Calu3 (cell line): Measurements from ENCODE around the gene DCAF6. TPM values are rescaled to one million over a fixed set of nuclear protein-coding genes. Genes with fewer than 3 reads are reported as not detected.

Experiments
- BruUV-seq: library from RNA; stranded (reverse); fragments of 400-500 nt; replicated peaks from 2 replicates; lab custom pipeline; 2021; lab: Mats Ljungman, UMichigan
- CTCF ChIA-PET: fragments of 300-600 bp; sonication (Branson Sonifier 250); formaldehyde crosslinking; loops from one replicate; lab custom pipeline; 2022; ENCODE audit warnings: antibody characterized with exemption; lab: Charles Lee
- DNase-seq: peaks from one replicate; pipeline ENCODE4 v3.0.0; 2022
- H3K27ac Mint-ChIP-seq: one replicate; pipeline ENCODE4 v1.8.0; 2022; ENCODE audit warnings: mixed read lengths; ENCODE audit not compliant: unreplicated experiment
- H3K27me3 Mint-ChIP-seq: one replicate; pipeline ENCODE4 v1.8.0; 2022; ENCODE audit warnings: mixed read lengths; ENCODE audit not compliant: unreplicated experiment
- H3K36me3 Mint-ChIP-seq: one replicate; pipeline ENCODE4 v1.8.0; 2022; ENCODE audit warnings: mild to moderate bottlenecking, moderate library complexity, mixed read lengths; ENCODE audit not compliant: insufficient read depth, unreplicated experiment
- H3K4me1 Mint-ChIP-seq: one replicate; pipeline ENCODE4 v1.8.0; 2022; ENCODE audit warnings: mild to moderate bottlenecking, low read depth, mixed read lengths; ENCODE audit not compliant: unreplicated experiment
- H3K4me3 Mint-ChIP-seq: one replicate; pipeline ENCODE4 v1.8.0; 2022; ENCODE audit warnings: mild to moderate bottlenecking, low read depth, moderate library complexity, mixed read lengths; ENCODE audit not compliant: unreplicated experiment
- H3K9me3 Mint-ChIP-seq: one replicate; pipeline ENCODE4 v1.8.0; 2022; ENCODE audit warnings: low read depth, mixed read lengths; ENCODE audit not compliant: unreplicated experiment
- intact Hi-C: fragments of 100-400 bp; cut with micrococcal nuclease; formaldehyde crosslinking; loops from one replicate; pipeline ENCODE4 v1.10.0; 2022; ENCODE audit not compliant: unreplicated experiment
- total RNA-seq: library from RNA; stranded (reverse); gene quantifications from 2 replicates; pipeline ENCODE4 v1.2.3, GENCODE V29; 2022
- TF ChIP-seq, protein P1 (sequence below): fragments of 200-600 bp; IDR thresholded peaks from one replicate; pipeline ENCODE4 v1.8.0; 2022; ENCODE audit warnings: antibody characterized with exemption; ENCODE audit not compliant: unreplicated experiment

DCAF6 gene
- total RNA-seq, 1 experiment from 2014 or later: 64.0 TPM

DNA sequence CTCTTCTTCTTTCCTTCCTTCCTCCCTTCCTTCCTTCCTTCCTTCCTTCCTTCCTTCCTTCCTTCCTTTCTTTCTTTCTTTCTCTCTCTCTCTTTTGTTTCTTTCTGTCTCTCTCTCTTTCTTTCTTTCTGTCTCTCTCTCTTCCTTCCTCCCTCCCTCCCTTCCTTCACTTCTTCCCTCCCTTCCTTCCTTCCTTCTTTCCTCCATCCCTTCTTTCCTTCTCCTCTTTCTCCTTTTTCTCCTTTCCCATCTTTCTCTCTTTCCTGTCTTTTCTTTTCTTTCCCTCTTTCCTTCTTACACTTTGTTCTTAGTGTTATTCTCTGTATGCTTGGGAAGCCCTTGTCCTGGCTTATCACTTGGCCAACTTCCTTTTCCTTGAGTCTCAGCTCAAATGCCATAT lies 72.8 kb downstream of the DCAF6 start:
- peaks cover 14% of the 10 kb centered on the region for H3K36me3 Mint-ChIP-seq
- no peaks in the 10 kb centered on the region for H3K9me3 Mint-ChIP-seq
- BruUV-seq: no TSS peak
- TF ChIP-seq, protein P1, sequence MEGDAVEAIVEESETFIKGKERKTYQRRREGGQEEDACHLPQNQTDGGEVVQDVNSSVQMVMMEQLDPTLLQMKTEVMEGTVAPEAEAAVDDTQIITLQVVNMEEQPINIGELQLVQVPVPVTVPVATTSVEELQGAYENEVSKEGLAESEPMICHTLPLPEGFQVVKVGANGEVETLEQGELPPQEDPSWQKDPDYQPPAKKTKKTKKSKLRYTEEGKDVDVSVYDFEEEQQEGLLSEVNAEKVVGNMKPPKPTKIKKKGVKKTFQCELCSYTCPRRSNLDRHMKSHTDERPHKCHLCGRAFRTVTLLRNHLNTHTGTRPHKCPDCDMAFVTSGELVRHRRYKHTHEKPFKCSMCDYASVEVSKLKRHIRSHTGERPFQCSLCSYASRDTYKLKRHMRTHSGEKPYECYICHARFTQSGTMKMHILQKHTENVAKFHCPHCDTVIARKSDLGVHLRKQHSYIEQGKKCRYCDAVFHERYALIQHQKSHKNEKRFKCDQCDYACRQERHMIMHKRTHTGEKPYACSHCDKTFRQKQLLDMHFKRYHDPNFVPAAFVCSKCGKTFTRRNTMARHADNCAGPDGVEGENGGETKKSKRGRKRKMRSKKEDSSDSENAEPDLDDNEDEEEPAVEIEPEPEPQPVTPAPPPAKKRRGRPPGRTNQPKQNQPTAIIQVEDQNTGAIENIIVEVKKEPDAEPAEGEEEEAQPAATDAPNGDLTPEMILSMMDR: no peak
- no peak overlapping the region for H3K4me3 Mint-ChIP-seq
- H3K4me1 Mint-ChIP-seq: no peaks in the 10 kb centered on the region
- no peaks in the 10 kb centered on the region for H3K27me3 Mint-ChIP-seq
- CTCF ChIA-PET: no interaction called here
- no peak overlapping the region for H3K27ac Mint-ChIP-seq
- intact Hi-C loops: no loop called here
- DNase-seq: no peak

- DNase-seq: no peak
- intact Hi-C loops: no loop called here
- H3K4me1 Mint-ChIP-seq: no peaks in the 10 kb centered on the region
- no peaks in the 10 kb centered on the region for H3K9me3 Mint-ChIP-seq
- peaks cover 6% of the 10 kb centered on the region for H3K36me3 Mint-ChIP-seq
- no peak overlapping the region for H3K4me3 Mint-ChIP-seq
- BruUV-seq: no TSS peak
- no peaks in the 10 kb centered on the region for H3K27me3 Mint-ChIP-seq
- no peak overlapping the region for H3K27ac Mint-ChIP-seq
- TF ChIP-seq, protein P1: no peak
- CTCF ChIA-PET: no interaction called here
Measured at GRCh38 chr1:168019407-168019806, 82.9 kb downstream of the DCAF6 start.

DNA sequence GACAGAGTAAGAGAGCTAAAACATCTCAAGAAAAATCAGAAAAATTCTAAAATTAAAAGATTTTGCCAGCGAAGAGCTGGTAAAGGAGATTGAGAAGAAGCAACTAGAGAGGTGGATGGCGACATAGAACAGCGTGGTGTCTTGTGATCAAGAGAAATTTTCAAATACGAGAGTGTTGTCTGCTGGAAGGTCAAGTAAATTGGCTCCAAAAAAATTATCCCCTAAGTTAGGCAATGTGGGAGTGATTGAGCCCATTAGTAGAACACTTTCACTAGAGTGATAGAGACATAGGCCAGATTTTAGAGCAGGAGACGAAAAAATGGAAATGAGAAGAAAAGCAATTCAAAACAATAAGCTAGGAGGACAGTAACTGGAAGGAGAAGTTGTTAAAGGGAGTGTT lies 94.7 kb downstream of the DCAF6 start:
- Mint-ChIP-seq H3K9me3 (no peaks in the 10 kb centered on the region), H3K36me3 (no peaks in the 10 kb centered on the region), H3K27me3 (no peaks in the 10 kb centered on the region), H3K4me3 (no peak overlapping the region), H3K4me1 (no peaks in the 10 kb centered on the region), H3K27ac (no peak overlapping the region)
- no TSS peak for BruUV-seq
- intact Hi-C loops: no loop called here
- DNase-seq: no peak
- CTCF ChIA-PET: no interaction called here
- TF ChIP-seq, protein P1: no peak

DNA sequence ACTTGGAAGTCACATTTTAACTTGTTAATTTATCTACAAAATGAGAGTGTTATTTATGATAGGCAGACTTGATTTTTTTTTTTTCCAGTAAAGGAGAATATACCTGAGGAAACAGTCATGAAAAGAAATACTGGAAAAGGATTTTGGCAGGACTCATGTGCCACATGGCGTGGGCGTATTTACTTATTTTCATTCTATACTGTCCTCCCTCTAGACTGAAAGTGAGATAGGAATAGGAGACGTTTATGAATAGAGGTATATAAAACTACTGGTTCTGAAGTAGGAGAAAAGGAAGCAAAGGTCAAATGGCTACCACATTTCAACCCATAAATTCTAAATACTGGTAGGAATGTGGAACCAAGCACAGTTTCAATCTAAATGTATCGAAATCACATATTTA lies 95.1 kb downstream of the DCAF6 start:
- DNase-seq: no peak
- no TSS peak for BruUV-seq
- no peaks in the 10 kb centered on the region for H3K4me1 Mint-ChIP-seq
- intact Hi-C loops: no loop called here
- no peaks in the 10 kb centered on the region for H3K27me3 Mint-ChIP-seq
- no peaks in the 10 kb centered on the region for H3K36me3 Mint-ChIP-seq
- CTCF ChIA-PET: no interaction called here
- H3K4me3 Mint-ChIP-seq: no peak overlapping the region
- TF ChIP-seq, protein P1: no peak
- H3K9me3 Mint-ChIP-seq: no peaks in the 10 kb centered on the region
- no peak overlapping the region for H3K27ac Mint-ChIP-seq
